CD4-positive, alpha-beta T cell treated with Interferon gamma for 1 hour (primary cell): ENCODE data around the gene GIGYF2.

Experiments
- DNase-seq: peaks from one replicate; pipeline ENCODE4 v3.0.0-alpha.2; 2020

Gene GIGYF2

GRCh38 chr2:232761301-232761907, 64.3 kb downstream of the GIGYF2 start:
- no peak for DNase-seq

- DNase-seq: no peak
Observed at GRCh38 chr2:232767866-232768265, 70.7 kb downstream of the GIGYF2 start.

GRCh38 chr2:232770207-232770606, 73.1 kb downstream of the GIGYF2 start:
- DNase-seq: no peak

GRCh38 chr2:232771870-232772269, 74.7 kb downstream of the GIGYF2 start:
- no peak for DNase-seq

- DNase-seq: no peak
Observed at GRCh38 chr2:232772531-232772930, 75.4 kb downstream of the GIGYF2 start.

- no peak for DNase-seq
Observed at GRCh38 chr2:232773815-232774214, 76.7 kb downstream of the GIGYF2 start.

- DNase-seq: no peak
Observed at GRCh38 chr2:232776435-232776834, 79.3 kb downstream of the GIGYF2 start, which contains the start of gene KCNJ13. TSS of gene KCNJ13 (minus strand) at chr2:232776565. CDS start at chr2:232771362, 5,203 bp downstream.

- DNase-seq: no peak
Observed at GRCh38 chr2:232777276-232777675, 80.1 kb downstream of the GIGYF2 start.

GRCh38 chr2:232779465-232779864, 82.3 kb downstream of the GIGYF2 start:
- DNase-seq: no peak

GRCh38 chr2:232779934-232780333, 82.8 kb downstream of the GIGYF2 start:
- no peak for DNase-seq

GRCh38 chr2:232781765-232782164, 84.6 kb downstream of the GIGYF2 start:
- no peak for DNase-seq

- no peak for DNase-seq
Observed at GRCh38 chr2:232783278-232783677, 86.1 kb downstream of the GIGYF2 start.

- DNase-seq: no peak
Observed at GRCh38 chr2:232787806-232788205, 90.7 kb downstream of the GIGYF2 start.

- DNase-seq: no peak
Observed at GRCh38 chr2:232789082-232789481, 92.0 kb downstream of the GIGYF2 start.

- DNase-seq: no peak
Observed at GRCh38 chr2:232791518-232791917, 94.4 kb downstream of the GIGYF2 start.

- DNase-seq: no peak
Observed at GRCh38 chr2:232793271-232793670, 96.1 kb downstream of the GIGYF2 start.

- DNase-seq: no peak
Observed at GRCh38 chr2:232794981-232795380, 97.8 kb downstream of the GIGYF2 start.

GRCh38 chr2:232795920-232796319, 98.8 kb downstream of the GIGYF2 start:
- DNase-seq: no peak

- DNase-seq: no peak
Observed at GRCh38 chr2:232798187-232798586, 101.1 kb downstream of the GIGYF2 start.

GRCh38 chr2:232800166-232800565, 103.0 kb downstream of the GIGYF2 start:
- no peak for DNase-seq

- DNase-seq: no peak
Observed at GRCh38 chr2:232802091-232802490, 105.0 kb downstream of the GIGYF2 start.

GRCh38 chr2:232809349-232810124, 112.4 kb downstream of the GIGYF2 start:
- DNase-seq: no peak

- DNase-seq: no peak
Observed at GRCh38 chr2:232810444-232810843, 113.3 kb downstream of the GIGYF2 start.

- DNase-seq: no peak
Observed at GRCh38 chr2:232815569-232815968, 118.4 kb downstream of the GIGYF2 start.

- no peak for DNase-seq
Observed at GRCh38 chr2:232816657-232817056, 119.5 kb downstream of the GIGYF2 start.
